Measurements from ENCODE around the gene RNF8.

Gene RNF8

DNA sequence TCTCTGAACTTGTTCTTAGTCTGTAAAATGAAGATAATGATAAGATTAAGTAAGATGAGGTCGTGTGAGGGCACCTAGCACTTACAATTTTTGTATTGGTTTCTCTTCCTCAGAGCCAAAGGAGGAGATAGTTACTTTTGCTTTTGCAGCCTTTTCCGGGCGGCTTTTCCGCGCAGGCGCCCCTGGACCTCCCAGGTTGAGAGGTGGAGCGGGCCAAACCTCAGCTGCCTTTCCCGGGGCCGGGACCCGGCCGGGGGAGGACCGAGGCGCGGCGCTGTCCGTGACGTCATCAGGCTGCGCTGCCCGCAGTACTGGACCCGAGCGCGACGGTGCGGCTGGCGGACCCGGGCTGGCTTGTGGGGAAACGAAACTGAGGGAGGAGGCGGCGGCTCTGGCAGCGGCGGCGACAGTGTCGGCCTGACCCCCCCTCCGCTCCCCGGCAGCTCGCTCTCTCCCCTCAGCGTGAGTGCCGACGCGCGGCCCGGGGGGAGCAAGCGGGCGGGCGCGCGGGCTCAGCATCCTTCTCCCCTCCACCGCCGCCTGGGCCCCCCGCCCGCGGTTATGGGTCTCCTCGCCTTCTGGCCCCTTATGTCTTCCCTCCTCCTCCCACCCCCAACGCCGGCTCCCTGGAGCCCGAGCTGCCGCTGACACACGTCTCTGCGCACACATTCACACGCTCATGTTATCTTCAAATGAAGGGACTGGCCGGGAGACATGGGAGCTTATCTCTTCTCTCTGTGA lies 79.3 kb downstream of the RNF8 start, which contains the start of gene CMTR1 (continued):
- TF ChIP-seq, protein P1, sequence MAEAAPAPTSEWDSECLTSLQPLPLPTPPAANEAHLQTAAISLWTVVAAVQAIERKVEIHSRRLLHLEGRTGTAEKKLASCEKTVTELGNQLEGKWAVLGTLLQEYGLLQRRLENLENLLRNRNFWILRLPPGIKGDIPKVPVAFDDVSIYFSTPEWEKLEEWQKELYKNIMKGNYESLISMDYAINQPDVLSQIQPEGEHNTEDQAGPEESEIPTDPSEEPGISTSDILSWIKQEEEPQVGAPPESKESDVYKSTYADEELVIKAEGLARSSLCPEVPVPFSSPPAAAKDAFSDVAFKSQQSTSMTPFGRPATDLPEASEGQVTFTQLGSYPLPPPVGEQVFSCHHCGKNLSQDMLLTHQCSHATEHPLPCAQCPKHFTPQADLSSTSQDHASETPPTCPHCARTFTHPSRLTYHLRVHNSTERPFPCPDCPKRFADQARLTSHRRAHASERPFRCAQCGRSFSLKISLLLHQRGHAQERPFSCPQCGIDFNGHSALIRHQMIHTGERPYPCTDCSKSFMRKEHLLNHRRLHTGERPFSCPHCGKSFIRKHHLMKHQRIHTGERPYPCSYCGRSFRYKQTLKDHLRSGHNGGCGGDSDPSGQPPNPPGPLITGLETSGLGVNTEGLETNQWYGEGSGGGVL (tag by site-specific recombination; IDR thresholded peaks at IDR 0.05): peak; percentile 85
- no peak for TF ChIP-seq ZNF596 (tag by site-specific recombination; IDR thresholded peaks at IDR 0.05)
- no peak for TF ChIP-seq BCL11A (tag by site-specific recombination; IDR thresholded peaks at IDR 0.05; ENCODE audit: low read depth)
- TF ChIP-seq ZNF37A (tag by site-specific recombination; IDR thresholded peaks at IDR 0.05): no peak
- peak; percentile 78 for TF ChIP-seq ZNF76 (tag by site-specific recombination; IDR thresholded peaks at IDR 0.05; ENCODE audit: borderline replicate concordance, low read depth)
- no peak for TF ChIP-seq OVOL3 (tag by site-specific recombination; IDR thresholded peaks at IDR 0.05)
- TF ChIP-seq ZNF514 (tag by site-specific recombination; IDR thresholded peaks at IDR 0.05): no peak
- 0 out of 2 replicates have a peak, but pooled peaks have one; percentile 23 for TF ChIP-seq EGR2 (tag by site-specific recombination; IDR thresholded peaks at IDR 0.05; ENCODE audit: low read depth)
- TF ChIP-seq, protein P2, sequence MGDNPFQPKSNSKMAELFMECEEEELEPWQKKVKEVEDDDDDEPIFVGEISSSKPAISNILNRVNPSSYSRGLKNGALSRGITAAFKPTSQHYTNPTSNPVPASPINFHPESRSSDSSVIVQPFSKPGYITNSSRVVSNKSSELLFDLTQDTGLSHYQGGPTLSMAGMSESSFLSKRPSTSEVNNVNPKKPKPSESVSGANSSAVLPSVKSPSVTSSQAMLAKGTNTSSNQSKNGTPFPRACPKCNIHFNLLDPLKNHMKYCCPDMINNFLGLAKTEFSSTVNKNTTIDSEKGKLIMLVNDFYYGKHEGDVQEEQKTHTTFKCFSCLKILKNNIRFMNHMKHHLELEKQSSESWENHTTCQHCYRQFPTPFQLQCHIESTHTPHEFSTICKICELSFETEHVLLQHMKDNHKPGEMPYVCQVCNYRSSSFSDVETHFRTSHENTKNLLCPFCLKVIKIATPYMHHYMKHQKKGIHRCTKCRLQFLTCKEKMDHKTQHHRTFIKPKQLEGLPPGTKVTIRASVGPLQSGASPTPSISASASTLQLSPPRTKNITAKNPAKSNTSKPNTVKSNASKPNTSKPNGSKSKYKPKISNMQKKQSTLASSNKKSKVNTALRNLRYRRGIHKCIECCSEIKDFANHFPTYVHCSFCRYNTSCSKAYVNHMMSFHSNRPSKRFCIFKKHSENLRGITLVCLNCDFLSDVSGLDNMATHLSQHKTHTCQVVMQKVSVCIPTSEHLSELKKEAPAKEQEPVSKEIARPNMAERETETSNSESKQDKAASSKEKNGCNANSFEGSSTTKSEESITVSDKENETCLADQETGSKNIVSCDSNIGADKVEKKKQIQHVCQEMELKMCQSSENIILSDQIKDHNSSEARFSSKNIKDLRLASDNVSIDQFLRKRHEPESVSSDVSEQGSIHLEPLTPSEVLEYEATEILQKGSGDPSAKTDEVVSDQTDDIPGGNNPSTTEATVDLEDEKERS (tag by site-specific recombination; IDR thresholded peaks at IDR 0.05): no peak
- no peak for TF ChIP-seq ZNF23 (tag by site-specific recombination; IDR thresholded peaks at IDR 0.05; ENCODE audit: borderline replicate concordance)
- TF ChIP-seq, protein P3, sequence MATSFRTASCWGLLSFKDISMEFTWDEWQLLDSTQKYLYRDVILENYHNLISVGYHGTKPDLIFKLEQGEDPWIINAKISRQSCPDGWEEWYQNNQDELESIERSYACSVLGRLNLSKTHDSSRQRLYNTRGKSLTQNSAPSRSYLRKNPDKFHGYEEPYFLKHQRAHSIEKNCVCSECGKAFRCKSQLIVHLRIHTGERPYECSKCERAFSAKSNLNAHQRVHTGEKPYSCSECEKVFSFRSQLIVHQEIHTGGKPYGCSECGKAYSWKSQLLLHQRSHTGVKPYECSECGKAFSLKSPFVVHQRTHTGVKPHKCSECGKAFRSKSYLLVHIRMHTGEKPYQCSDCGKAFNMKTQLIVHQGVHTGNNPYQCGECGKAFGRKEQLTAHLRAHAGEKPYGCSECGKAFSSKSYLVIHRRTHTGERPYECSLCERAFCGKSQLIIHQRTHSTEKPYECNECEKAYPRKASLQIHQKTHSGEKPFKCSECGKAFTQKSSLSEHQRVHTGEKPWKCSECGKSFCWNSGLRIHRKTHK (tag by site-specific recombination; IDR thresholded peaks at IDR 0.05): no peak
- TF ChIP-seq ZNF157 (tag by site-specific recombination; IDR thresholded peaks at IDR 0.05): no peak
- TF ChIP-seq ZNF404 (tag by site-specific recombination; IDR thresholded peaks at IDR 0.05): no peak
- TF ChIP-seq, protein P4, sequence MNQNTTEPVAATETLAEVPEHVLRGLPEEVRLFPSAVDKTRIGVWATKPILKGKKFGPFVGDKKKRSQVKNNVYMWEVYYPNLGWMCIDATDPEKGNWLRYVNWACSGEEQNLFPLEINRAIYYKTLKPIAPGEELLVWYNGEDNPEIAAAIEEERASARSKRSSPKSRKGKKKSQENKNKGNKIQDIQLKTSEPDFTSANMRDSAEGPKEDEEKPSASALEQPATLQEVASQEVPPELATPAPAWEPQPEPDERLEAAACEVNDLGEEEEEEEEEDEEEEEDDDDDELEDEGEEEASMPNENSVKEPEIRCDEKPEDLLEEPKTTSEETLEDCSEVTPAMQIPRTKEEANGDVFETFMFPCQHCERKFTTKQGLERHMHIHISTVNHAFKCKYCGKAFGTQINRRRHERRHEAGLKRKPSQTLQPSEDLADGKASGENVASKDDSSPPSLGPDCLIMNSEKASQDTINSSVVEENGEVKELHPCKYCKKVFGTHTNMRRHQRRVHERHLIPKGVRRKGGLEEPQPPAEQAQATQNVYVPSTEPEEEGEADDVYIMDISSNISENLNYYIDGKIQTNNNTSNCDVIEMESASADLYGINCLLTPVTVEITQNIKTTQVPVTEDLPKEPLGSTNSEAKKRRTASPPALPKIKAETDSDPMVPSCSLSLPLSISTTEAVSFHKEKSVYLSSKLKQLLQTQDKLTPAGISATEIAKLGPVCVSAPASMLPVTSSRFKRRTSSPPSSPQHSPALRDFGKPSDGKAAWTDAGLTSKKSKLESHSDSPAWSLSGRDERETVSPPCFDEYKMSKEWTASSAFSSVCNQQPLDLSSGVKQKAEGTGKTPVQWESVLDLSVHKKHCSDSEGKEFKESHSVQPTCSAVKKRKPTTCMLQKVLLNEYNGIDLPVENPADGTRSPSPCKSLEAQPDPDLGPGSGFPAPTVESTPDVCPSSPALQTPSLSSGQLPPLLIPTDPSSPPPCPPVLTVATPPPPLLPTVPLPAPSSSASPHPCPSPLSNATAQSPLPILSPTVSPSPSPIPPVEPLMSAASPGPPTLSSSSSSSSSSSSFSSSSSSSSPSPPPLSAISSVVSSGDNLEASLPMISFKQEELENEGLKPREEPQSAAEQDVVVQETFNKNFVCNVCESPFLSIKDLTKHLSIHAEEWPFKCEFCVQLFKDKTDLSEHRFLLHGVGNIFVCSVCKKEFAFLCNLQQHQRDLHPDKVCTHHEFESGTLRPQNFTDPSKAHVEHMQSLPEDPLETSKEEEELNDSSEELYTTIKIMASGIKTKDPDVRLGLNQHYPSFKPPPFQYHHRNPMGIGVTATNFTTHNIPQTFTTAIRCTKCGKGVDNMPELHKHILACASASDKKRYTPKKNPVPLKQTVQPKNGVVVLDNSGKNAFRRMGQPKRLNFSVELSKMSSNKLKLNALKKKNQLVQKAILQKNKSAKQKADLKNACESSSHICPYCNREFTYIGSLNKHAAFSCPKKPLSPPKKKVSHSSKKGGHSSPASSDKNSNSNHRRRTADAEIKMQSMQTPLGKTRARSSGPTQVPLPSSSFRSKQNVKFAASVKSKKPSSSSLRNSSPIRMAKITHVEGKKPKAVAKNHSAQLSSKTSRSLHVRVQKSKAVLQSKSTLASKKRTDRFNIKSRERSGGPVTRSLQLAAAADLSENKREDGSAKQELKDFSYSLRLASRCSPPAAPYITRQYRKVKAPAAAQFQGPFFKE (tag by site-specific recombination; IDR thresholded peaks at IDR 0.05; ENCODE audit: borderline replicate concordance): no peak
- 0 out of 2 replicates have a peak, but pooled peaks have one; percentile 20 for TF ChIP-seq ZSCAN16 (tag by site-specific recombination; IDR thresholded peaks at IDR 0.05)
- TF ChIP-seq ZFP3 (tag by site-specific recombination; IDR thresholded peaks at IDR 0.05; ENCODE audit: low read depth): no peak
- TF ChIP-seq SCRT1 (tag by site-specific recombination; IDR thresholded peaks at IDR 0.05; ENCODE audit: borderline replicate concordance): no peak
- TF ChIP-seq ZNF324 (tag by site-specific recombination; IDR thresholded peaks at IDR 0.05): peak; percentile 66
- TF ChIP-seq ZNF10 (tag by site-specific recombination; IDR thresholded peaks at IDR 0.05): no peak
- peak; percentile 87 for TF ChIP-seq GLIS1 (tag by site-specific recombination; IDR thresholded peaks at IDR 0.05)
- TF ChIP-seq ZFP69B (tag by site-specific recombination; IDR thresholded peaks at IDR 0.05): peak; percentile 71
- TF ChIP-seq ZNF146 (tag by site-specific recombination; IDR thresholded peaks at IDR 0.05): peak; percentile 26; the same call in 1 of the 2 replicates
- TF ChIP-seq ZNF423 (tag by site-specific recombination; IDR thresholded peaks at IDR 0.05): no peak
- TF ChIP-seq ZNF48 (tag by site-specific recombination; IDR thresholded peaks at IDR 0.05): no peak
- TF ChIP-seq ZNF707 (tag by site-specific recombination; IDR thresholded peaks at IDR 0.05): no peak
- no peak for TF ChIP-seq ZSCAN23 (tag by site-specific recombination; IDR thresholded peaks at IDR 0.05)
- TF ChIP-seq ZNF660 (tag by site-specific recombination; IDR thresholded peaks at IDR 0.05): peak; percentile 79; the same call in 1 of the 2 replicates
- no peak for TF ChIP-seq HOXC10 (CRISPR knock-in tag; IDR thresholded peaks at IDR 0.05)

All from HEK293 (cell line).